Measurements from ENCODE around the gene IL1RAPL2. TPM values are rescaled to one million over a fixed set of nuclear protein-coding genes. Genes with fewer than 3 reads are reported as not detected.
"Not testable (repeated sequence)": the region's sequence is repeated elsewhere in the genome, so short reads cannot be mapped to it uniquely, and the experiment has no call there.

IL1RAPL2 gene
- total and polyA plus RNA-seq, 4 donors, result 2.0 TPM; not detected in 3

DNA sequence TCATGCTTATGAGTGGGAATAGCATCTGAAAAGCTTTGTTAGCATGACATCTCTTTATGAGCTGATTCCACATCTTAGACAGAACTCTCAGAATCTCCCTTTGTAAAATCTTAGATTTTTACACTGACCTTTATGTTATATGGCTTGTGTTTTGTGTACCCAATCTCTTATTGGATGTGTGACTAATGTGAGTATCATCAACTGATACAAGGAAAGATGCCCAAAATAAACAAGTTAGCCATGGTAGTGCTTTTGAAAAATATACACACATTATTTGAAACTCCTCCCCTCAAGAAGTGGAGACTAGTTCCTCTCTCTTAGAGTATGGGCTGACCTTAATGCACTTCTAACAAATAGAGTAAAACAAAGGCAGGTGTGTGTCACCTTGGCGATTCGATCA lies 1096.2 kb downstream of the IL1RAPL2 start:
- DNase-seq (no peak), ATAC-seq (ENCODE audit: insufficient read depth, low FRiP score) (no peak)
- no peaks in the 10 kb centered on the region for H3K4me1 ChIP-seq (ENCODE audit: control insufficient read depth in 5 of 5, insufficient read depth in 5 of 5, low read length in 5 of 5)
- H3K27me3 ChIP-seq (ENCODE audit: control insufficient read depth in 3 of 3, insufficient read depth in 3 of 3, low read length in 2 of 3), result peaks cover 0 to 8% (median 0%) of the 10 kb centered on the region in 3 donors
- no peaks in the 10 kb centered on the region for H3K36me3 ChIP-seq (ENCODE audit: control insufficient read depth in 4 of 4, insufficient read depth in 4 of 4, low read length in 4 of 4)
- TF ChIP-seq, protein P1, sequence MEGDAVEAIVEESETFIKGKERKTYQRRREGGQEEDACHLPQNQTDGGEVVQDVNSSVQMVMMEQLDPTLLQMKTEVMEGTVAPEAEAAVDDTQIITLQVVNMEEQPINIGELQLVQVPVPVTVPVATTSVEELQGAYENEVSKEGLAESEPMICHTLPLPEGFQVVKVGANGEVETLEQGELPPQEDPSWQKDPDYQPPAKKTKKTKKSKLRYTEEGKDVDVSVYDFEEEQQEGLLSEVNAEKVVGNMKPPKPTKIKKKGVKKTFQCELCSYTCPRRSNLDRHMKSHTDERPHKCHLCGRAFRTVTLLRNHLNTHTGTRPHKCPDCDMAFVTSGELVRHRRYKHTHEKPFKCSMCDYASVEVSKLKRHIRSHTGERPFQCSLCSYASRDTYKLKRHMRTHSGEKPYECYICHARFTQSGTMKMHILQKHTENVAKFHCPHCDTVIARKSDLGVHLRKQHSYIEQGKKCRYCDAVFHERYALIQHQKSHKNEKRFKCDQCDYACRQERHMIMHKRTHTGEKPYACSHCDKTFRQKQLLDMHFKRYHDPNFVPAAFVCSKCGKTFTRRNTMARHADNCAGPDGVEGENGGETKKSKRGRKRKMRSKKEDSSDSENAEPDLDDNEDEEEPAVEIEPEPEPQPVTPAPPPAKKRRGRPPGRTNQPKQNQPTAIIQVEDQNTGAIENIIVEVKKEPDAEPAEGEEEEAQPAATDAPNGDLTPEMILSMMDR (IDR thresholded peaks at IDR 0.05; ENCODE audit: control extremely low read depth, extremely low read depth), result no peak
- H3K27ac ChIP-seq (ENCODE audit: low read depth in 1 of 2, low read length in 1 of 2), result no peak overlapping the region
- no peak overlapping the region for H3K4me3 ChIP-seq
- no peaks in the 10 kb centered on the region for H3K9me3 ChIP-seq (ENCODE audit: control insufficient read depth in 4 of 4, insufficient read depth in 3 of 4, low read length in 3 of 4)
- no peak overlapping the region for H3K9ac ChIP-seq (ENCODE audit: insufficient read depth in 1 of 2, low read length in 2 of 2)
- WGBS, 2 donors, result 88 to 92% methylated on average over 2 of the region's 2 CpGs

DNA sequence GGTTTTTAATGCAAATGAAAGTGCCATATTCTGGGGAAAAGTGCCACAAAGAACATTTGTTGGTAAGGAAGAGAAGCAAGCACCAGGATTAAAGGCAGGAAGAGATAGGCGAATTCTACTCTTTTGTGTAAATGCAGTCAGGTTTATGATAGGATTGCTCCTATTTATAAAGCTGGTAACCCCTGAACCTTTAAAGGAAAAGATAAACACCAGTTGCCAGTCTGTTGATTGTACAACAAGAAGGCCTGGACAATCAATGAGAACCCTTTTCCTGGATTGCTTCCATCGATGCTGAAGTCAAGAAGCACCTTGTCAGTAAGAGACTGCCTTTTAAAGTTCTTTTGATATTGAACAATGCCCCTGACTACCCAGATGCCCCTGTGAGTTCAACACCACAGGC lies 1098.2 kb downstream of the IL1RAPL2 start:
- Histone ChIP-seq H3K27ac (ENCODE audit: low read depth in 1 of 2, low read length in 1 of 2) (no peak overlapping the region), H3K9ac (ENCODE audit: insufficient read depth in 1 of 2, low read length in 2 of 2) (no peak overlapping the region), H3K4me1 (ENCODE audit: control insufficient read depth in 5 of 5, insufficient read depth in 5 of 5, low read length in 5 of 5) (no peaks in the 10 kb centered on the region), H3K4me3 (no peak overlapping the region), H3K27me3 (ENCODE audit: control insufficient read depth in 3 of 3, insufficient read depth in 3 of 3, low read length in 2 of 3) (peaks cover 0 to 8% (median 0%) of the 10 kb centered on the region in 3 donors), H3K36me3 (ENCODE audit: control insufficient read depth in 4 of 4, insufficient read depth in 4 of 4, low read length in 4 of 4) (no peaks in the 10 kb centered on the region), H3K9me3 (ENCODE audit: control insufficient read depth in 4 of 4, insufficient read depth in 3 of 4, low read length in 3 of 4) (no peaks in the 10 kb centered on the region)
- TF ChIP-seq, protein P1 (IDR thresholded peaks at IDR 0.05; ENCODE audit: control extremely low read depth, extremely low read depth), result no peak
- 40 to 43% methylated on average over 2 of the region's 2 CpGs for WGBS, 2 donors
- no peak for ATAC-seq (ENCODE audit: insufficient read depth, low FRiP score)
- no peak for DNase-seq

GRCh38 chrX:105684288-105684687 lies 1118.3 kb downstream of the IL1RAPL2 start:
- not testable (repeated sequence) for H3K9me3 ChIP-seq (ENCODE audit: control insufficient read depth in 4 of 4, insufficient read depth in 3 of 4, low read length in 3 of 4); H3K36me3 ChIP-seq (ENCODE audit: control insufficient read depth in 4 of 4, insufficient read depth in 4 of 4, low read length in 4 of 4); H3K27me3 ChIP-seq (ENCODE audit: control insufficient read depth in 3 of 3, insufficient read depth in 3 of 3, low read length in 2 of 3); H3K4me3 ChIP-seq; DNase-seq; ATAC-seq (ENCODE audit: insufficient read depth, low FRiP score); H3K27ac ChIP-seq (ENCODE audit: low read depth in 1 of 2, low read length in 1 of 2); H3K4me1 ChIP-seq (ENCODE audit: control insufficient read depth in 5 of 5, insufficient read depth in 5 of 5, low read length in 5 of 5); H3K9ac ChIP-seq (ENCODE audit: insufficient read depth in 1 of 2, low read length in 2 of 2)
- WGBS, 2 donors, result 78 to 88% methylated on average over 4 to 7 of the region's 7 CpGs

DNA sequence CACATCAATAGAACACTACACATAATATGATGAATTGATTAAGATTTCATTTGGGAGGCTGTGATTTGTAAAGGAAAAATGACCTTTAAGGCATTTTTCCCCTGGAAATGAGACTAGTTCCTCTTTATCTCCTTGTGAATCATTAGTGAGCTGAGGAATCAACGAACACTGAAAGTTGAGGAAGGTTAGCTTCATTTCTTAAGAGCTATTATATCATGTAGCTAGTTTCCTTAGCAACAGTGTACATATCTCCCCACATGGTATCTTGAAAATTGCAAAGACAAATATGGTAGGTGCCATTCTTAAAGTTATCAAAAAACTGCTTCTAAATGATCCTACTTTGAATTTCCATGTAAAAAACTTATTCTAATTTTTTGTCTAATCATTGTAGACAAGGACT lies 1128.8 kb downstream of the IL1RAPL2 start:
- TF ChIP-seq, protein P1 (IDR thresholded peaks at IDR 0.05; ENCODE audit: control extremely low read depth, extremely low read depth), result no peak
- ATAC-seq (ENCODE audit: insufficient read depth, low FRiP score), result no peak
- 36 to 53% methylated on average over 1 of the region's 1 CpG for WGBS, 2 donors

More for the DNA sequence above, 1128.8 kb downstream of the IL1RAPL2 start:
- Histone ChIP-seq H3K4me3 (no peak overlapping the region), H3K9ac (ENCODE audit: insufficient read depth in 1 of 2, low read length in 2 of 2) (no peak overlapping the region), H3K9me3 (ENCODE audit: control insufficient read depth in 4 of 4, insufficient read depth in 3 of 4, low read length in 3 of 4) (no peaks in the 10 kb centered on the region), H3K4me1 (ENCODE audit: control insufficient read depth in 5 of 5, insufficient read depth in 5 of 5, low read length in 5 of 5) (no peaks in the 10 kb centered on the region), H3K27me3 (ENCODE audit: control insufficient read depth in 3 of 3, insufficient read depth in 3 of 3, low read length in 2 of 3) (peaks cover 0 to 13% (median 3%) of the 10 kb centered on the region in 3 donors), H3K27ac (ENCODE audit: low read depth in 1 of 2, low read length in 1 of 2) (no peak overlapping the region), H3K36me3 (ENCODE audit: control insufficient read depth in 4 of 4, insufficient read depth in 4 of 4, low read length in 4 of 4) (no peaks in the 10 kb centered on the region)
- no peak for DNase-seq

Measured in lung (tissue), 12 donors.